CD4-positive, alpha-beta T cell treated with Interleukin-2 at 100 ng/mL for 4 hours (primary cell): ENCODE data around the gene CCNG1.
"Not testable (repeated sequence)": the region's sequence is repeated elsewhere in the genome, so short reads cannot be mapped to it uniquely, and the experiment has no call there.

Experiments
- DNase-seq: peaks from one replicate; pipeline ENCODE4 v3.0.0-alpha.2; 2020; ENCODE audit warnings: low spot score

Gene CCNG1, protein sequence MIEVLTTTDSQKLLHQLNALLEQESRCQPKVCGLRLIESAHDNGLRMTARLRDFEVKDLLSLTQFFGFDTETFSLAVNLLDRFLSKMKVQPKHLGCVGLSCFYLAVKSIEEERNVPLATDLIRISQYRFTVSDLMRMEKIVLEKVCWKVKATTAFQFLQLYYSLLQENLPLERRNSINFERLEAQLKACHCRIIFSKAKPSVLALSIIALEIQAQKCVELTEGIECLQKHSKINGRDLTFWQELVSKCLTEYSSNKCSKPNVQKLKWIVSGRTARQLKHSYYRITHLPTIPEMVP

DNA sequence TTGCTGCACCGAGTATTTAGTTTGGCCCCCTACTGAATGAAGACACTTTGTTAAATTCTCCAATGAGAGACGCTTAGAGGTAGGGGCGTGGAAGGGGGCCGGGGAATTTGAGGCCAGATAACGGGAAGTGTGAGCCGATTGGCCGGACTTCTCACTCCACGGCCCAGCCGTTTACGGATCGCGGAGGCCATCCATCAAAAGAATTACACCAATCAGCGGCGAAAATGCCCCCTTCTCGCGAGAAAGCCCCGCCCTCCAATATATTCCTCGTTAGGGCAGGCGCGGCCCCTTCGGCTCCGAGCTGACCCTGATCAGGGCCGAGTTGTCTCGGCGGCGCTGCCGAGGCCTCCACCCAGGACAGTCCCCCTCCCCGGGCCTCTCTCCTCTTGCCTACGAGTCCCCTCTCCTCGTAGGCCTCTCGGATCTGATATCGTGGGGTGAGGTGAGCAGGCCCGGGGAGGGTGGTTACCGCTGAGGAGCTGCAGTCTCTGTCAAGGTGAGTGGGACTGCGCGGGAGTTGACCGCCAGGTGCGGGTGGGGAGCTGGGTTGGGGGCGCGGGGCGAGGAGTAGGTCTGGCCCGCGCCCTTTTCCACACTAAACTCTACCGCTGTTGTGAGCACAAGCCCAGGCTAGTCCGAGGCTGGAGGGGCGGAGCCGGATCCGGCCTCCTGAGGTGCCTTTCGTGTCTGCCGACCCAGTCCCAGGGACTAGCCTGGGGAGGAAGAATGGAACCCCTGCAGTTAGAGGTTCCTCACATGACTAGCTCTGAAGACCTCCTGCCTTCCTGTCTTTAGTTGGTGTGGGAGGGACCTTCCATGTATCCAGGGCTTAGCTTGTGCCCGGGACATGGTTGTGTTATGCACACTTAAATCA is at the start of gene CCNG1:
CCNG1 (plus strand) TSS at position 287 of the 874 bp plus-strand sequence. CDS start 1,662 bp downstream, outside the sequence.
- peak; percentile 93 for DNase-seq

DNA sequence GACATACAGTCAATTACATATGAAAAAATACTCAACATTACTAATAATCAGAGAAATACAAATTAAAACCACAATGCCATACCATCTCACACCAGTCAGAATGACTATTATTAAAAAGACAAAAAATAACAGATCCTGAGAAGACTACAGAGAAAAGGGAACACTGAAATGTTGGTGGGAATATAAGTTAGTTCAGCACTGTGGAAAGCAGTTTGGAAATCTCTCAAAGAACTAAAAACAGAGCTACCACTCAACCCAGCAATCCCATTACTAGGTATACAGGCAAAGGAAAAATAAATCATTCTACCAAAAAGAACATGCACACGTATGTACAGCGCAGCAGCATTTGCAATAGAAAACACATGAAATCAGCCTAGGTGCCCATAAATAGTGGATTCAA is 41.6 kb upstream of the CCNG1 start:
- DNase-seq = no peak

DNA sequence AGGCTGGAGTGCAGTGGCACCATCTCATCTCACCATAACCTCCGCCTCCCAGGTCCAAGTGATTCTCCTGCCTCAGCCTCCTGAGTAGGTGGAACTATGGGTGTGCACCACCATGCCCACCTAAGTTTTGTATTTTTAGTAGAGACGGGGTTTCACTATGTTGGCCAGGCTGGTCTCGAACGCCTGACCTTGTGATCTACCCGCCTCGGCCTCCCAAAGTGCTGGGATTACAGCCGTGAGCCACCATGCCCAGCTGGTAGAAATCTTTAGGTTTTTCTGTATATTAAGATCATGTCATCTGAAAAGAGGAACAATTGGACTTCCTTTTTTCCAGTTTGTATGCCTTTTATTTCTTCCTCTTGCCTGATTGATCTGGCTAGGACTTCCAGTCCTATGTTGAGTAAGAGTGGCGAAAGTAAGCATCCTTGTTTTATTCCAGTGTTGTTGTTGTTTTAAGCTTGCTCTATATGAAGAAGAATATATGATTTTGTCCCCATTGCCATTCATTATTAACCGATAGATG is 40.5 kb upstream of the CCNG1 start:
- DNase-seq = not testable (repeated sequence)

DNA sequence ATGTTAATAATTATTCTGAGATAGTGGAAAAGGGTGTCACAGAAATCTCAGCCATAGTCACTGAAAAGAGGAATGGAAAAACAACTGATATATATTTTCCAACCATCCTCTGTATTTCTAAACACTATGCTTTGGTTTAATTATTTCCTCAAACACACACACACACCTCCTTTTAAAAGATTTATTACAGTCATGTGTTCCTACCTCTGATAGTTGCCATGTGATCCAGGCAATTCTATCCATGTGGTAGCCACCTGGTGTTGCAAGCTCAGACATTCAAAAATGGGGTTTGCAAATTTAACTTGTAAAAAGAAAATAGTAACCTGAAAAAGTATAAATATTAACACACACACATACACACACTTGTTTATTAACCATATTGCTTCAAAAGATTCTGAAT is 40.0 kb upstream of the CCNG1 start:
- DNase-seq = no peak

DNA sequence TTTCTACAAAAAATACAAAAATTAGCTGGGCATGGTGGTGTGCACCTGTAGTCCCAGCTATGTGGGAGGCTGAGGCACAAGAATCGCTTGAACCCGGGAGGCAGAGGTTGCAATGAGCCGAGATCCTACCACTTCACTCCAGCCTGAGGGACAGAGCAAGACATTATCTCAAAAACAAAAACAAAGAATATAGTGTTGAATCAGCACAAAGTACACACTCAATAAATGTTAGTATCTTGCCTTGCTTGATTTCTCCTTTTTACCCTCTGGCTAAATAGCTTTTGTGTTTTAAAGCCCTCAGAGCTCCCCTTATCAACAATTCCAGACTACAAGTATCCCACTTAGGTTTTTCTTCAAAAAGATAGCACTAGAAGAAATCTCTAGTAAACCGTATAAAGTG is 37.5 kb upstream of the CCNG1 start:
- no peak for DNase-seq

DNA sequence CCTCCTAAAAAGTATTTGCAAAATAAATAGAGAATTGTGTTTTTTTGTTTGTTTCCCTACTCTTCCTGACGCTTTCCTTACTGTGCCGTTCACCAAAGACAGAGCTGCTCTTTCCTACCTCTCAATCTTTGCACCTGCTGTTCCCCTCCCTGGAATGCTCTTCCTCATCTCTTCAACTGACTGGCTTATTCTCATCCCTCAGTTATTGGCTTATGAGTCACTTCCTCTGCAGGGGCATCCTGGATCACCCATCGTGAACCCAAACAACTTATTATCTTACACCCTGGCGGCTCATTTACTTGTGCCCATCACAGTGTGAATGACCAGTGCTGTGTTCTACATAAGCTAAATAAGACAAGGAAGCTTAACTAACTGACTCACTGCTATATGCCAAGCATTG is 36.1 kb upstream of the CCNG1 start:
- no peak for DNase-seq

DNA sequence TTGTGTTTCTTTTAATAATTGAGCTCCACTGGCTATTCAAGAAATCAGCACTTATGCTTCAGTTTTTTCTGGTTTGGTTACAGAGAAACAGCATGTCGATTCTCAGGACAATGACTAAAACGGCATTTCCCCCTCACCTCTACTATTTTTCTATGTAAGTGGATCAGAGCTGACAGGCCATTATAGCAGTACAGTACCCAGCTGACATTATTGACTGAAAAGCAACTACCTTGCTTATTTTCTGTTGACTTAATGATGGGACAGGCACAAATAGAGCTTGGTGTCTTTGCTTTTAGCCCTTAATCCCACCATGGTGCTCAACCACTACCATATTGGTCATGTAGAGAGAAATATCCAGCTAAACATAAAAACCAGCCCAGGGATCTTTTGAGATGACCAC is 35.4 kb upstream of the CCNG1 start:
- no peak for DNase-seq

DNA sequence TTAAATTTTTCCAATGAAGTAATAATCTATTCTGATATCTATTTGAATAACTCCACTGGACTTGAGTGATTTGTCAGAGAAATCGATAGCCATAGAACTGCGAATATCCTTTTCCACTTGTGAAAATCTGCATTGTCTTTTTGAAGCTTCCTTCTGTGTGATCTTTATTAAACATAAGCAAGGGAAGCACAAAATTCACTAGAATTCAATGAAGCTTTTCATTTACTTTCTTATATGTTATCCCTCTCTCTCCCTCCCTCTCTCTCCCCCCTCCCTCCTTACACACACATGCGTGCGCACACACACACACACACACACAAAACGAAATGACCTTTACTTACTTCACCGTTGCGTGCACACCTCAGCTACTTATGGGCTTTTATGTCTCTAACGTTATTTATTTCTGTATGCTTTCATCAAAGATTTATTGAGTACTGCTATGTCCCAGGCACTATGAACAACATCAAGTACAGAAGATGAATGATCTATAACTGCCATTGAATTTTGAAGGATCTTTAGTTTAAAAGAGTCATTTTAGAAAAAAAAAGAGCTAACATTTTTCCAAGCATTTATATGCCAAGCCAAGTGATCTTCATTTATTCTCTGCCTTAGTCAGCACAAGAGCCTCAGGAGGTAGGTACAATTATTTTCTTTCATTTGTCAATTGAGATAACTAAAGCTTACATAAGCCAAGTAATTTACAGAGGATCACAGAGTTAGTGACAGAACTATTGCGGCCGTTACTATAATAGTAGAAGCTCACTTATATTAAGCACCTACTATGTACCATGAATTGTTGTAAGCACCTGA is 32.8 kb upstream of the CCNG1 start:
- no peak for DNase-seq

DNA sequence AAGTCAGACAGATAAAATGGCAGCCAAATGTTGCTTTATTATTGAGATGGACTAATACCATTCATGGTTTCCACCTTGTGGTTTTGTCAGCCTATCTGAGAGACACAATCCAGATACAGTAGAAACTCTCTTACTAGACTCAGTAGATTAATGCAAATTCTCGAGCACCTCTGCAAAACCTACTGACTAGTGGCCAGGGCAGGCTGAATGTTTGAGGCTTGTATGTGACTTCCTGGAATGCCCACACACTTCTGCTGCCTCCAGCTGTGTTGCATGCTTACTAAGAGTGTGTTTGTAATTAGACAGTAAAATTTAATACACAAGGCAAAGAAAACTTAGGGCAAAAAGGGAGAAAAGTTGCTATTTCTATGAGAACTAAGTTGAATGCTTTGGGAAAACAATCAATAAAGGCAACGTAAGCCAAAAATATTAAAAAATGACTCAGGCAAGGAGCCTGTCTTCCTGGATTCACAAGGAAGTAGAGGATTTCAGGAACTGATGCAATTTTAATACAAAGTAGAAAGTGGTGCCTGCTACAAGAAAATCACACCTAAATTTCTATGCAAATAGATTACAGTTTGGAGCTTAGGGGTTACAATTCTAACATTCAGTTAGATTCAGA is 30.2 kb upstream of the CCNG1 start:
- no peak for DNase-seq

DNA sequence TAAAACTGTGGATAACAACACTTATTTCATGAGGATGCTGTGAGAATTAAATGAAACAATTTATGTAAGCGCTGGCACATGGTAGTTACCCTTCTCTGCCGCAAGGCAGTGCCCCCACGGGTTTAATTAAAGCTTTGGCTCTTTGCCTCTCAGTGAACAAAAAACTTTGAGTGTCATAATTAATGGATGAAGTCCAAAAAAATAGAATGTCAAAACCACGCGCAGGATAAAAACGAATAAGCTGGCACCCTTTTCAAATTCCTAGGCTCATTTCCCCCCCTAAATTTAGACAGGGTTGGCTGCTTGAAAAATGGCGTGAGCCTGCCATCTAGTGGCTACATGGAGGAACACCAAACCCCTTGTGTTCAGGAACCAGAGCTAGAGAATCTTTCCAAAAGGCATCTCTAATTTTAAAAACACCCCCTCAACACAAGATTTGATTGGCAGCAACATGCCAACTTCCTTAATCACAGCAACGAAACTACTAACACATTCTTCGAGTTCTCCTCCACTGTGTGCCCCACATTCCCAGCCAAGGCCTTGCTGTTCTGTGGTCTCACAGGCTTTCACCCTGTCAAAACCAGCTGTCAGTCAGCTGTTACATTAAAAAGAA is 29.0 kb upstream of the CCNG1 start:
- DNase-seq = peak; percentile 65

DNA sequence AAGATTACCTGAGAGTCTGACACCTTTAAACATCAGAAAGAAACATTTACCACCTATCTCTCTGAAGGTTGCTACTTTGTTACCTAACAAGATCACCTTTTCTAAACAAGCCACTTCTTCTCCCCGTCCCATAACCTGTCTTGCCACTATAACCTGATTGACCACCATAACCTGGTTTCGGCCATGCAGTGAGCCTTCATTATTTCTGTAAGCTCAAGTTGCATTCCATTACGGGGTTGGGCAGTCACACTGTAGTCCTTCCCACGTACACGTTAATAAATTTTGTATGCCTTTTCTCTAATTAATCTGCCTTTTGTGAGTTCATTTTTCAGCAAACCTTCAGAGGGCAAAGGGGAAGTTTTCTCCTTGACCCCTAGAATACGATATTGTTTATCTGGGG is 28.0 kb upstream of the CCNG1 start:
- no peak for DNase-seq

DNA sequence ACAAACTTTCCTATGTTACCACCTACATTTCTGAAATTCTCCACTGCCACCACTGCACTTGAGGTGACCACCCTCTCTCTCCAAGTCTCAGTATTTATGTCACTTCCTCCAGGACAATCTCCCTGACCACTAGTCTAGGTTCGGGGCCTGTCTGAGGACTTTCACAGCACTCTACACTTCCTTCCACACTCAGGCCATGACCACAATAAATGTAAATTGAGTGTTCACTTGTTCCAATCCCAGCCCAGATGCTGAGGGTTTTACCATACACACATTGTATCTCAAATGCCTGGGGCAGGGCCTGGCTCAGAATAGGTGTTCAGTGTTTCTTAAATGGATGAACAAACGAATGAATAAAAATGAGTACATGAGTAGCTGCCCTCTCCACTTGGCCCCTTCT is 26.9 kb upstream of the CCNG1 start:
- no peak for DNase-seq

DNA sequence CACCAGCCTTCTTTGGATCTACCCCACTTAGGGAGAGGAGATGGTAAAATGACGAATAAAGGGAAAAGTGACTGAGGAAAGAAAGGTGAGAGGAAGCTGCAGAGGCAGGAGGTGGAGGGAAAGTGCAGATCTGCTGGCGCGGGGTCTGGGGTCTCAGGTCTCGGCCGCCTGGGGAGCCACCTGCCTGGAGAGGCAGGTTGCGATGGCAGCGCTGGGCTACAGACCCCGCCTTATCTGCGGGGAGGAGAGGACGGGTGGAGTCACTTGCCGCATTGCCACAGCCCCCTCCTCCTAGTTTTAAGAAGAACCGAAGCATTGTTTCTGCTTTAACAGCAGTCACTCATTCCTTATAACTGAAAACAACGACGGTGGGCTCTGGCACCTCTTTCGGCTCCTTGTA is 21.7 kb upstream of the CCNG1 start:
- DNase-seq = not testable (repeated sequence)

DNA sequence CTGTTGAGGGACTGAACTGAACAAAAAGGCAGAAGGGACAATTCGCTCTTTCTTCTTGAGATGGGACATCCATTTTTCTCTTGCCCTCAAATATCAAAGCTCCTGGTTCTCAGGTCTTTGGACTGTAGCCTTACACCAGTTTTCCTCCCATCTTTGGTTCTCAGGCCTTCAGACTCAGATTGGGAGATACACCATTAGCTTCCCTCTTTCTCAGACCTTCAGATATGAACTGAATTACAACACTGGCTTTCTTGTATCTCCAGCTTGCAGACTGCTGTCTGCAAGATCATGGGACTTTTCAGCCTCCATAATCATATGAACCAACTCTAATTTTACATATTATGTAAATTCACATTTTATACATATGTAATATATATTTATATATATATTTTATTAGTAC is 12.6 kb upstream of the CCNG1 start:
- DNase-seq = no peak

DNA sequence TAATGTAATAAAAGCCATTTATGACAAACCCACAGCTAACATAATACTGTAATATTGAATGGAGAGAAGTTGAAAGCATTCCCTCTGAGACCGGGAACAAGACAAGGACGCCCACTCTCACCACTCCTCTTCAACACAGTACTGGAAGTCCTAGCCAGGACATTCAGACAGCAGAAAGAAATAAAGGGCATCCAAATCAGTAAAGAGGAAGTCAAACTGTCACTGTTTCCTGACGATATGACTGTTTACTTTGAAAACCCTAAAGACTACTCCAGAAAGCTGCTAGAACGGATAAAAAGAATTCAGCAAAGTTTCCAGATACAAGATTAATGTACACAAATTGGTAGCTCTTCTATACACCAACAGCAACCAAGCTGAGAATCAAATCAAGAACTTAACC is 11.3 kb upstream of the CCNG1 start:
- DNase-seq = not testable (repeated sequence)

DNA sequence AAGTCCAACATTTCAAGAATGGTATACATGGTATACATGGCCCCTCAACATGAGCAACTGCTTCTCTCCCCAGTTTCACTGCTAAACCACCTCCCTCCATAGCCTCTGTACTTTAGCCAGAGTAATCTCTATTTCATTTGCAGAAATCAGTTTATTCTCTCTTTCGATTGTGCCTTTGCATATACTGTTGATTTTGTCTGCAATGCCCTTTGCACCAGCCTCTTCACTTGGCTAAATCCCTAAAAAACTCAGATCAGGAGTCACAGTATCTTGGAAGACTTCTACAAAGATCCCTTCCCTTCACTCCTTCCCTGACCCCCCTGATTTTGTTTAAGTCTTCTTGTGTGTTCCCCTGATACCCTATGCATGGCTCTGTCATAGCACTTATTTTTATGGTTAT is 4.9 kb upstream of the CCNG1 start:
- no peak for DNase-seq

DNA sequence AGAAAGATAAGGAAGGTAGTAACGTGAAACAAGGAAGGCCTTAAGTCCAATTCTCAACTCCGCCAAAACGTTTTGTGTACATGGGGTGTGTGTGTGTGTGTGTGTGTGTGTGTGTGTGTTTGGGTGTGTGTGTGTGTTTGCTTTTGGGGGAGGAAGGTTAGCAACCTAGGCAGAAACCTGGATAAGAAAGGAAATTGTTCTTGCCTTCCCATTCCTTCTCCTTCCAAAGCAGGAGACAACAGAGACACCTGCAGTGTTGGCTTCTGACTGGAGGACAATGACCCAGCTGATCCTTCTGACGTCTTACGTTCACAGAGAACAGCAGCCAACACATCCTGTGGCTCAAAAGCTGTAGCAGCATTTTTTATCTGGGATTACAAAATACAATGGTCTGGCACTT is 4.1 kb upstream of the CCNG1 start:
- DNase-seq = no peak

DNA sequence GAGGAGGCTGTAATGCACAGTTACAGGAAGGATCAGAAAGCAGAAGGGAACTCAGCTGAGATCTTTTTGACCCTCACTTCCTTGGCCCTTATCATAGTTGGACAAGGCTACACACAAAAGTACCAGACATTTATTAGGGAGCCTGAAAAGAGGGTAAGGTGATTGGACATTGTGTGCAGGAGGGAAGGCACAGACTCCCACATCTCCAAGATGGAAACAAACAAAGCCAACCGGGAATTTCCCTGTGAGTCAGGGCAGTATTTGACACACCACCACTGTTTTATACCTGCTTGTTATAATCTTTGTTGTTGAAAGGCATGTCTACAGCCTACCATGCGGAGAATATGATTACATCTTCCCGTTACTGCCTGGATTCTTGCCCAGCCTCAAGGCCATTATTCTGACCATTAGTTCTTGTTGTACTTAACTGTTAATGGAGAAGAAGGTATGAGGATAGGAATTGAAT is 3.0 kb upstream of the CCNG1 start:
- DNase-seq = no peak

DNA sequence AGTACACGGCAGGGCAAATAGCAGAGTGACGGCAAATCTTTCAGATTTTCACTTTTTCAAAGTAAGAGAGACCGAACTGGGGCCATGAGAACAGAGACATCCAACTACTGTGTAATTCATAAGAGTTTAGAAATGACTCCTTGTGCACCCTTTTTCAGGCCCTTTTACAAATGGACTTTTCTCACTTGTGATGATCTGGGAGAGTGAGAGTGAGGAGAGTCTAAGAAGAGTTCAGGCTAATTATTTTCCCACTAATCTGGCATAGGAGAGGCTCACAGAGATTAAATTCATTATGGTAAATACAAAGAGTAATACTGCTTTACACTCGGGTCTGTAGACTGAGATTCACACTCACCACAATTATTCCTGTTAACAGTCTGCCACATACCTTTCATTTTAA is 880 bp upstream of the CCNG1 start:
- DNase-seq = no peak

DNA sequence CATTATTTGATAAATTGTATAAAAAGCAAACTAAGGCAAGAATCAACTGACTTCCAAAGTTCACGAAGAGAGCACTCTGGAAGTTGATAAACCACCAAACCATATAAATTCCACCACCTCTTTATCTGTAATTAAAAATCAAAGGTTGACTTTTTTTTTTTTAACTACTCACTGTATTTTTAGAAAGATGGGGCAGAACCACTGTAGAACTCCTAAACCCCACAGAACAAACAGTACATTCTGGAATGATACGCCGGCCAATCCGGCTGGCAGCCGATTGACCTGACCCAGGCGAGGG is 435 bp upstream of the CCNG1 start:
- no peak for DNase-seq

DNA sequence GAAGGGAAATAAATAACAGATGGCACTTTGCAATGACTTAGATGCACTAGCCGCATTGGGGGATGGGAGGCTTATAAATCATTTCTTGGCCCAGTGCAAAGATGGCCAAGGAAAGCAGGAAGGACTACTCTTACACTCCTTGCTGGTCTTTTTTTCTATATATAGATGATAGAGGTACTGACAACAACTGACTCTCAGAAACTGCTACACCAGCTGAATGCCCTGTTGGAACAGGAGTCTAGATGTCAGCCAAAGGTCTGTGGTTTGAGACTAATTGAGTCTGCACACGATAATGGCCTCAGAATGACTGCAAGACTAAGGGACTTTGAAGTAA is 1.7 kb downstream of the CCNG1 start:
- DNase-seq = no peak

DNA sequence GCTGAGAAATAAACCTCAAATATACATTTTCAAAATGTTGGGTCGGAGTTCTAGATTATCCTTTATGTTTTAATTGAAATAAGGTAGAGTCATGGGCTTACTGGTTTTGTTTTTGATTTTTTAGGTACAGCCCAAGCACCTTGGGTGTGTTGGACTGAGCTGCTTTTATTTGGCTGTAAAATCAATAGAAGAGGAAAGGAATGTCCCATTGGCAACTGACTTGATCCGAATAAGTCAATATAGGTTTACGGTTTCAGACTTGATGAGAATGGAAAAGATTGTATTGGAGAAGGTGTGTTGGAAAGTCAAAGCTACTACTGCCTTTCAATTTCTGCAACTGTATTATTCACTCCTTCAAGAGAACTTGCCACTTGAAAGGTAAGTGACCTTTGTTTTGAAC is 3.6 kb downstream of the CCNG1 start:
- no peak for DNase-seq
